A673 (cell line): ENCODE results near the gene ADGRA1. TPM values are rescaled to one million over a fixed set of nuclear protein-coding genes. Genes with fewer than 3 reads are reported as not detected.

Experiments
- BruUV-seq: library from RNA; stranded (reverse); fragments of 400-500 nt; replicated peaks from 2 replicates; lab custom pipeline; 2021; lab: Mats Ljungman, UMichigan
- CTCF ChIA-PET: fragments of 300-600 bp; sonication (Branson Sonifier 250); formaldehyde crosslinking; loops from one replicate; lab custom pipeline; 2022; ENCODE audit warnings: antibody characterized with exemption; lab: Charles Lee
- POLR2A ChIA-PET: fragments of 300-600 bp; sonication (Branson Sonifier 250); formaldehyde crosslinking; loops from one replicate; lab custom pipeline; 2022; ENCODE audit warnings: antibody characterized with exemption; ENCODE audit not compliant: low non-redundant PET; lab: Charles Lee
- DNase-seq: peaks from one replicate; pipeline ENCODE4 v3.0.0-alpha.2; 2015; ENCODE audit warnings: low spot score
- H3K27ac ChIP-seq: fragments of 200-600 bp; sonication (generic); 2 replicates; pipeline ENCODE4 v1.5.1; 2016; ENCODE audit warnings: mixed run types, low read depth, mild to moderate bottlenecking, mixed read lengths, antibody characterized with exemption, low read length; ENCODE audit not compliant: poor library complexity, severe bottlenecking
- H3K27me3 ChIP-seq: fragments of 200-600 bp; sonication (generic); replicated peaks from 2 replicates; pipeline ENCODE4 v1.6.1; 2017; ENCODE audit warnings: mixed run types, low read depth, mild to moderate bottlenecking, mixed read lengths, antibody characterized with exemption, low read length; ENCODE audit not compliant: insufficient read depth, poor library complexity
- H3K36me3 ChIP-seq: fragments of 200-600 bp; sonication (generic); 2 replicates; pipeline ENCODE4 v1.6.1; 2016; ENCODE audit warnings: mixed run types, mild to moderate bottlenecking, mixed read lengths, antibody characterized with exemption, low read length; ENCODE audit not compliant: insufficient read depth, poor library complexity, severe bottlenecking
- H3K4me1 ChIP-seq: fragments of 200-600 bp; sonication (generic); 2 replicates; pipeline ENCODE4 v1.6.1; 2017; ENCODE audit warnings: mixed run types, mild to moderate bottlenecking, mixed read lengths, antibody characterized with exemption, low read length; ENCODE audit not compliant: insufficient read depth, poor library complexity, severe bottlenecking
- H3K4me3 ChIP-seq: fragments of 200-600 bp; sonication (generic); 2 replicates; pipeline ENCODE4 v1.5.1; 2016; ENCODE audit warnings: low read depth, mixed run types, mild to moderate bottlenecking, mixed read lengths, low read length; ENCODE audit not compliant: poor library complexity, severe bottlenecking
- H3K9me3 ChIP-seq: fragments of 200-600 bp; sonication (generic); 2 replicates; pipeline ENCODE4 v1.6.1; 2016; ENCODE audit warnings: mixed run types, low read depth, mild to moderate bottlenecking, mixed read lengths, antibody characterized with exemption, low read length; ENCODE audit not compliant: poor library complexity, severe bottlenecking
- CTCF ChIP-seq: fragments of 300-800, 200-600 bp; sonication (generic); conservative IDR thresholded peaks from 2 replicates; pipeline ENCODE4 v1.5.1; 2017; ENCODE audit warnings: low read depth, mild to moderate bottlenecking, antibody characterized with exemption, low read length, moderate library complexity, mixed read lengths
- EZH2 ChIP-seq: fragments of 200-600 bp; sonication (generic); IDR thresholded peaks from 2 replicates; pipeline ENCODE4 v1.6.1; 2017; ENCODE audit warnings: borderline replicate concordance, low read depth, mild to moderate bottlenecking, mixed read lengths, antibody characterized with exemption, low read length; ENCODE audit not compliant: poor library complexity, severe bottlenecking
- intact Hi-C: fragments of 100-400 bp; cut with micrococcal nuclease; formaldehyde crosslinking; loops from one replicate; pipeline ENCODE4 v1.10.0; 2022; ENCODE audit not compliant: unreplicated experiment
- total RNA-seq: library from RNA; stranded (reverse); gene quantifications from 2 replicates; pipeline ENCODE4 v1.2.3, GENCODE V29; 2021

Gene ADGRA1
- total RNA-seq, 1 experiment from 2014 or later, result 0.82 TPM

DNA sequence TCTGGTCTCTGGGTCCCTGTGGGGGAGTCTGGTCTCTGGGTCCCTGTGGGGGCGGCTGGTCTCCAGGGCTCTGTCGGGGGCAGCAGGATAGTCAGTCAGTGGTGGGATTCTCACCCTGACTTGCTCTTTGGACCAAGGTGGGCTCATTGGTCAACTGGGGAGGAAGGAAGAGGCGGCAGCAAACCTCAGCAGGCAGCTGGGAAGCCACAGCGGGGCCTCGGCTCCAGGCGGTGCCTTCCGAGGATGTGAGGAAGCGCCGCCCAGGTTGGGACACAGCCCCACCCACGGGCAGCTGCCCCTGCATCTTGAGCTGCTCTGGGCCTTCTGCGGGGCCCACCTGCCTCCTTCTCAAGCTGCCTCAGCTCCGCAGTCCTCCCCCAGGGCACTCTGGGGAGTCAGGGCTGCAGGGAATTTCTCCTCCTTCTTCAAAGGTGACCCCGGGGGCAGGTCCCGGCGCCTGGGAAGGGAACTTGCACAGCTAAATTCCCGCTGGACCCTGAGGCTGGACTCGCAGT lies 51.9 kb downstream of the ADGRA1 start:
- CTCF ChIA-PET, result no interaction called here
- BruUV-seq, result no TSS peak

GRCh38 chr10:133140417-133141143 lies 52.9 kb downstream of the ADGRA1 start:
- Histone ChIP-seq H3K4me3 (no peak overlapping the region), H3K27ac (no peak overlapping the region), H3K36me3 (no peaks in the 10 kb centered on the region), H3K9me3 (no peaks in the 10 kb centered on the region), H3K4me1 (no peaks in the 10 kb centered on the region), H3K27me3 (no peaks in the 10 kb centered on the region)
- CTCF ChIA-PET, result no interaction called here
- intact Hi-C loops, result no loop called here
- BruUV-seq, result no TSS peak
- no peak for DNase-seq
- POLR2A ChIA-PET, result no interaction called here
- TF ChIP-seq EZH2 (no peak), CTCF (no peak)

More for the DNA sequence above, 51.9 kb downstream of the ADGRA1 start:
- H3K36me3 ChIP-seq, result no peaks in the 10 kb centered on the region
- no peaks in the 10 kb centered on the region for H3K9me3 ChIP-seq
- DNase-seq, result no peak
- POLR2A ChIA-PET, result no interaction called here
- H3K4me1 ChIP-seq, result no peaks in the 10 kb centered on the region
- no peak for TF ChIP-seq EZH2
- TF ChIP-seq CTCF, result no peak
- no peak overlapping the region for H3K27ac ChIP-seq
- intact Hi-C loops, result no loop called here
- H3K4me3 ChIP-seq, result no peak overlapping the region
- no peaks in the 10 kb centered on the region for H3K27me3 ChIP-seq

DNA sequence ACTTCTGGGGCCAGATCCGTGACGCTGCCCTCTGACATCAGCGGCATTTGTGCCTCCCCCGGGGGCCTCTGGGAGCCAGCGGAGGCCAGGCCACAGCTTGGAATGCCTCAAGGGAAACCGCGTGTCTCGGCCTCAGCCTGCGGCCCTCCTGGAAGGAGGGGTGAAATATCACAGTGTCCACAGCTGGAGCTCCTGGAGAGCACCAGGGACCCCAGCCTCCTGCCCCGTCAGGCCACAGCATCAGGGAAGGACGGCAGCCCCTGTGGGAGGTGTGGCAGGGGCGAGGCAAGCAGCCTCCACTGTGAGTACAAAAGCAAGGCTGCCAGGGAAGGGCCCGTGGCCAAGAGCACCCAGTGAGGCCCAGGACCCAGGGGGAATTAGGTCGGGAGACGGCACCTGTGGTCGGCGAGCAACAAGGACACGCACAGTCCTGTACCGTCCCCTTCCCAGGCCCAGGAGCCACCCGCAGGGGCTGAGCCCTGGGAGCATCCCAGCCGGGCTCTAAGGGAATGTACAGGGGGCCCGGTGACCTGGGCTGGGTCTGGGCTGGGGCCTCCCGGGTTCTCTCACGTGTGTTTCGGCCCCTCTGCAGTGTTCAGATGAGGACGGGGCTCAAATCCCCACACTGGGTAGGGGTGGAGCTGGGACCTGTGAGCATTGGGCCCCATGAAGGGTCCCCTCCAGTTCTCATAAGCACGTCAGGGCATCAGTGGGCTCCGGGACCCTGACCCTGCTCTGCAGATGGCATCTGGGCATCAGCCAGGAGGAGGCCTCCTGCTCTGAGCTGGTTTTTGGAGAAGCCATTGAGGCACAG lies 53.6 kb downstream of the ADGRA1 start:
- Histone ChIP-seq H3K27me3 (peaks cover 5% of the 10 kb centered on the region), H3K27ac (no peak overlapping the region), H3K36me3 (no peaks in the 10 kb centered on the region), H3K4me1 (no peaks in the 10 kb centered on the region), H3K4me3 (no peak overlapping the region), H3K9me3 (no peaks in the 10 kb centered on the region)
- ChIA-PET CTCF (no interaction called here), POLR2A (no interaction called here)
- no peak for TF ChIP-seq CTCF
- TF ChIP-seq EZH2, result no peak
- no TSS peak for BruUV-seq
- no peak for DNase-seq
- intact Hi-C loops, result no loop called here
